NCI-H2107 treated with DMSO at 0.1 percent for 48 hours (cell line): ENCODE measurements around the gene LAMC3.
A peak's percentile ranks its signal among the peaks of the same experiment; 100 is the strongest.
"Not testable (repeated sequence)": the region's sequence is repeated elsewhere in the genome, so short reads cannot be mapped to it uniquely, and the experiment has no call there.

ENCODE experiments used
- DNase-seq: peaks from one replicate; lab custom pipeline; 2025; ENCODE audit not compliant: unreplicated experiment; lab: John Stamatoyannopoulos, UW

The LAMC3 gene

GRCh38 chr9:131027872-131028179 is 18.9 kb downstream of the LAMC3 start:
- no peak for DNase-seq

- no peak for DNase-seq
Measured at GRCh38 chr9:131028221-131028884, 19.4 kb downstream of the LAMC3 start.

GRCh38 chr9:131028931-131029573 is 20.1 kb downstream of the LAMC3 start:
- DNase-seq = no peak

- DNase-seq = no peak
Measured at GRCh38 chr9:131029574-131029952, 20.6 kb downstream of the LAMC3 start.

- no peak for DNase-seq
Measured at GRCh38 chr9:131030239-131031004, 21.4 kb downstream of the LAMC3 start.

GRCh38 chr9:131031005-131031641 is 22.1 kb downstream of the LAMC3 start:
- DNase-seq = no peak

GRCh38 chr9:131031642-131032005 is 22.6 kb downstream of the LAMC3 start:
- no peak for DNase-seq

GRCh38 chr9:131032384-131032783 is 23.4 kb downstream of the LAMC3 start:
- no peak for DNase-seq

- DNase-seq = no peak
Measured at GRCh38 chr9:131033269-131034224, 24.6 kb downstream of the LAMC3 start.

GRCh38 chr9:131034268-131034667 is 25.3 kb downstream of the LAMC3 start:
- no peak for DNase-seq

GRCh38 chr9:131034749-131035148 is 25.8 kb downstream of the LAMC3 start:
- not testable (repeated sequence) for DNase-seq

- DNase-seq = no peak
Measured at GRCh38 chr9:131035548-131035947, 26.6 kb downstream of the LAMC3 start.

- DNase-seq = no peak
Measured at GRCh38 chr9:131036071-131036470, 27.1 kb downstream of the LAMC3 start.

GRCh38 chr9:131036529-131037334 is 27.8 kb downstream of the LAMC3 start:
- no peak for DNase-seq

GRCh38 chr9:131037335-131038255 is 28.6 kb downstream of the LAMC3 start:
- peak; percentile 10 for DNase-seq

- DNase-seq = no peak
Measured at GRCh38 chr9:131038256-131039128, 29.5 kb downstream of the LAMC3 start.

GRCh38 chr9:131039129-131039954 is 30.4 kb downstream of the LAMC3 start:
- no peak for DNase-seq
